ENCODE data around the gene CLDN18.

CLDN18 gene

DNA sequence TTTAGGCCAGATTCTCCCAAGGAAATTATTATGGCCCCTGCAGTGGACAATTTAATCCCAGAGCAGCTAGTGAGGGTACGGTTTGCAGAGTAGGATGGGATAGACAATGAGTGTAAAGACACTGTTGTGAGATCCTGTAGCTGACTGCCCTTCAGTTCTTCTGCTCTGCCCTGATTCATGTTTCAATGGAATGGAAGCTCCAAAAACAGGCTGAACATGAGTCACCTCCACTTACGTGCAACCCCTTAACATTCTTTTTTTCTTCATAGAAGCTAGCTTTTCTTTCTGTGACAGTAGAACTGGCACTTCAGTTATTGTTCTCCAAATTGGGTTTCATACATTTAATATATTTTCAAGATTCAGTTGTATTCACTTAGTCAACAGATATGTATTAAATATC, 32.1 kb downstream of the CLDN18 start:
- H3K36me3 ChIP-seq (ENCODE audit: control insufficient read depth in 1 of 2, insufficient read depth in 2 of 2, low read length in 2 of 2): no peaks in the 10 kb centered on the region
- H3K27me3 ChIP-seq (ENCODE audit: control insufficient read depth in 1 of 2, insufficient read depth in 2 of 2, low read length in 2 of 2): no peaks in the 10 kb centered on the region
- no peak overlapping the region for H3K27ac ChIP-seq (ENCODE audit: low read depth, low read length)
- no peaks in the 10 kb centered on the region for H3K4me1 ChIP-seq (ENCODE audit: control insufficient read depth in 1 of 2, insufficient read depth in 2 of 2, low read length in 2 of 2)
- no peak overlapping the region for H3K9ac ChIP-seq (ENCODE audit: low read depth in 1 of 2, low read length in 2 of 2)
- no peak overlapping the region for H3K4me3 ChIP-seq (ENCODE audit: low read depth in 1 of 2, low read length in 2 of 2)
- H3K9me3 ChIP-seq (ENCODE audit: control insufficient read depth in 1 of 2, low read length in 2 of 2): no peaks in the 10 kb centered on the region

- Histone ChIP-seq H3K27me3 (ENCODE audit: control insufficient read depth in 1 of 2, insufficient read depth in 2 of 2, low read length in 2 of 2) (no peaks in the 10 kb centered on the region), H3K36me3 (ENCODE audit: control insufficient read depth in 1 of 2, insufficient read depth in 2 of 2, low read length in 2 of 2) (no peaks in the 10 kb centered on the region), H3K9ac (ENCODE audit: low read depth in 1 of 2, low read length in 2 of 2) (no peak overlapping the region), H3K4me1 (ENCODE audit: control insufficient read depth in 1 of 2, insufficient read depth in 2 of 2, low read length in 2 of 2) (no peaks in the 10 kb centered on the region), H3K4me3 (ENCODE audit: low read depth in 1 of 2, low read length in 2 of 2) (no peak overlapping the region), H3K27ac (ENCODE audit: low read depth, low read length) (no peak overlapping the region), H3K9me3 (ENCODE audit: control insufficient read depth in 1 of 2, low read length in 2 of 2) (no peaks in the 10 kb centered on the region)
Observed at GRCh38 chr3:138043266-138044029, 33.5 kb downstream of the CLDN18 start.

DNA sequence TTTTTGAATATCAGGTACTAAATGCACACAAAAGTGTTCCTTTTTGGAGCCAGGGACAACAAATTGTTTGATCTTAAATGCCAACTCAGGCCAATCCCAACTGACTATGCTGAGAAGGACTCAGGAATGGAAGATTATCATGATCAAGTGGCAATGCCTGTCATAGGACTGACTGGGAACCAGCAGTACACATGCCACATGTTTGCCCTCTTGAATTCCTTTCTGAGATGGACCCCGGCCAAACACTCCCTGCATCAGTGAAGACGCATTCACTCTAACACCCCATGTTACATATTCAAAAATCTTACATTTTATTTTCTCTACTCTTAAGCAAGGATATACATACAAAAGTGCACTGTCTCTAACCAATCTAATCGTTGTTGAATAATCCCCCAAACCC, 36.1 kb downstream of the CLDN18 start:
- Histone ChIP-seq H3K27ac (ENCODE audit: low read depth, low read length) (no peak overlapping the region), H3K9ac (ENCODE audit: low read depth in 1 of 2, low read length in 2 of 2) (no peak overlapping the region), H3K4me3 (ENCODE audit: low read depth in 1 of 2, low read length in 2 of 2) (no peak overlapping the region), H3K27me3 (ENCODE audit: control insufficient read depth in 1 of 2, insufficient read depth in 2 of 2, low read length in 2 of 2) (no peaks in the 10 kb centered on the region), H3K36me3 (ENCODE audit: control insufficient read depth in 1 of 2, insufficient read depth in 2 of 2, low read length in 2 of 2) (no peaks in the 10 kb centered on the region), H3K4me1 (ENCODE audit: control insufficient read depth in 1 of 2, insufficient read depth in 2 of 2, low read length in 2 of 2) (no peaks in the 10 kb centered on the region), H3K9me3 (ENCODE audit: control insufficient read depth in 1 of 2, low read length in 2 of 2) (no peaks in the 10 kb centered on the region)

DNA sequence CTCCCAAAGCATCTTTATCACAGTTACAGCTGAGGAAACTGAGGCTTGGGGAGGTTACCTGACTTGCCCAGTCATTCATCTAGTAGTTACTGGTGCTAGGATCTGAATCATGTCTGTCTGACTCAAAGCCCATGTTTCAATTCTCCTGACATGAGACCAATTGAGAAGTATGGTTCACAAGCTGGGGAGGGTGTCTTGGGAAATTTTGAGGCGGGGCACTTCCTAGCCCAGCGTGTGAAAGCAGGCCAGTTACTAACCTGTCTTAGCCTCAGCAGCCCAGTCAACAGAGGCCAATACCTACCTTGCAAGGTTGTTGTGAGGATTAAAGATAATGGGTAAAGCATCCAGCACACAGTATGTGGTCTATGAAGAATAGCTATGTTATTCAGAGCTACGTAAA, 37.0 kb downstream of the CLDN18 start:
- H3K36me3 ChIP-seq (ENCODE audit: control insufficient read depth in 1 of 2, insufficient read depth in 2 of 2, low read length in 2 of 2): no peaks in the 10 kb centered on the region
- H3K4me3 ChIP-seq (ENCODE audit: low read depth in 1 of 2, low read length in 2 of 2): no peak overlapping the region
- H3K9ac ChIP-seq (ENCODE audit: low read depth in 1 of 2, low read length in 2 of 2): no peak overlapping the region
- H3K27me3 ChIP-seq (ENCODE audit: control insufficient read depth in 1 of 2, insufficient read depth in 2 of 2, low read length in 2 of 2): no peaks in the 10 kb centered on the region
- H3K4me1 ChIP-seq (ENCODE audit: control insufficient read depth in 1 of 2, insufficient read depth in 2 of 2, low read length in 2 of 2): no peaks in the 10 kb centered on the region
- H3K9me3 ChIP-seq (ENCODE audit: control insufficient read depth in 1 of 2, low read length in 2 of 2): no peaks in the 10 kb centered on the region
- no peak overlapping the region for H3K27ac ChIP-seq (ENCODE audit: low read depth, low read length)

DNA sequence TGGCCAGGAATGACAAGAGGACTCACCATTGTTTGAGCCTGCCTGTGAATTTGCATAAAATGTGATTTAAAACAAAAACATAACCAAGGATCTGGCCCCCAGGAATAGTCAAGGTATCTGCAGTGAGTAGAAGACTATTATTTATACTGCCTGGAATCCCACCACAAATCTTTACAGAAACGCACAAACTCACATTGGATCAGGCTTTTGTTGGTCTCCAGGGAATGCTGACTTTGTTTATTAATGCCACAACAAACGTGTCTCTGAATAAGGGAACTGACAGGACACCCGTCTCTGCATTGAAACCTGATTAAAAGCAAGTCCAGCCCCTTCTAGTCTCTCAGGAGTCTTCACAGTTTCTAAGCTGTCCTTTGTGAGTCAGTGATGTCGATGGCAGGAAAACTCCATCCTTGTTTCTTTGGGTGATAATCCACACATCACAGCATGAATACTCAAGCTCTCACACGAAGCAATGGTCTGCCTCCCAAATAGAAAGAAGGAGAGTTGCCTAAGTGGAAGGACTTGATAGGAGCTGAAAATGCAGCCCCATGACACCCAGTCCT, 37.7 kb downstream of the CLDN18 start:
- Histone ChIP-seq H3K4me3 (ENCODE audit: low read depth in 1 of 2, low read length in 2 of 2) (no peak overlapping the region), H3K27me3 (ENCODE audit: control insufficient read depth in 1 of 2, insufficient read depth in 2 of 2, low read length in 2 of 2) (no peaks in the 10 kb centered on the region), H3K9ac (ENCODE audit: low read depth in 1 of 2, low read length in 2 of 2) (no peak overlapping the region), H3K4me1 (ENCODE audit: control insufficient read depth in 1 of 2, insufficient read depth in 2 of 2, low read length in 2 of 2) (no peaks in the 10 kb centered on the region), H3K9me3 (ENCODE audit: control insufficient read depth in 1 of 2, low read length in 2 of 2) (no peaks in the 10 kb centered on the region), H3K27ac (ENCODE audit: low read depth, low read length) (no peak overlapping the region), H3K36me3 (ENCODE audit: control insufficient read depth in 1 of 2, insufficient read depth in 2 of 2, low read length in 2 of 2) (no peaks in the 10 kb centered on the region)

DNA sequence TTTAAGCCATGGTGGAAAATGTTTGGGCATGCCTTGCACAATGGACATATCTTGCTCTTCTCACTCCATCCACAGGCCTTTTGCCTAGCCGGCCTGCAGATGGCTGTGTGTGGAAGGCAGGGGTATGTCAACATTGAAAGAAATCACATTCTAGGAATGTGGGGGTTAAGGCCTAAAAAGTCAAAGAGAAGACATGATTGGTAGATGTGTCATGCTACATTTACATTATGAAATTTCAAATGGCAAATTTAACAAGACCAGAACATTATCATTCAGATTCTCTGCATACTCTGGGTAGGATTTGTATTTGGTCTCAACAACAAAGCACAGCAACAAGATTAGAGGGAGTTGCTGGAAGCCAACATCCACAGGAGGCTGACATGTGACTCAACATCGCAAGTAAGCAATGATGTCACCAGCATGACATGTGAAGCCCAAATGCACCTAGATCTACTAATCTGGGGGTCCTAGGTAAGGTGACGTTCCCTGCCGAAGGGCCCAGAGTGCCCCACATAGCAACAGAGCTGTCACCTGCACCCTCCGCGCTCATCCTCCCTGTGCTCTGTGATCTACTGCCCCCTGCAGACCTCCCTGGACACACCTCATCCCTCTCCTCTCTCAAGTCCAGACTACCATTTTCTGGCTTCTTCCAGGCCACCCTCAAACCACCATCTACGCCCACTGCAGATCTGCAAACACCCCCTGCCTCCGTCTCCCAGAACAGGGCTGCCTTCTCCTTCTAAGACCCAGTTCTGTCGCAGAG, 39.4 kb downstream of the CLDN18 start:
- Histone ChIP-seq H3K36me3 (ENCODE audit: control insufficient read depth in 1 of 2, insufficient read depth in 2 of 2, low read length in 2 of 2) (no peaks in the 10 kb centered on the region), H3K4me1 (ENCODE audit: control insufficient read depth in 1 of 2, insufficient read depth in 2 of 2, low read length in 2 of 2) (no peaks in the 10 kb centered on the region), H3K9ac (ENCODE audit: low read depth in 1 of 2, low read length in 2 of 2) (no peak overlapping the region), H3K4me3 (ENCODE audit: low read depth in 1 of 2, low read length in 2 of 2) (no peak overlapping the region), H3K9me3 (ENCODE audit: control insufficient read depth in 1 of 2, low read length in 2 of 2) (no peaks in the 10 kb centered on the region), H3K27me3 (ENCODE audit: control insufficient read depth in 1 of 2, insufficient read depth in 2 of 2, low read length in 2 of 2) (no peaks in the 10 kb centered on the region), H3K27ac (ENCODE audit: low read depth, low read length) (no peak overlapping the region)

GRCh38 chr3:138051947-138052802, 42.2 kb downstream of the CLDN18 start:
- Histone ChIP-seq H3K36me3 (ENCODE audit: control insufficient read depth in 1 of 2, insufficient read depth in 2 of 2, low read length in 2 of 2) (no peaks in the 10 kb centered on the region), H3K4me3 (ENCODE audit: low read depth in 1 of 2, low read length in 2 of 2) (no peak overlapping the region), H3K4me1 (ENCODE audit: control insufficient read depth in 1 of 2, insufficient read depth in 2 of 2, low read length in 2 of 2) (no peaks in the 10 kb centered on the region), H3K9ac (ENCODE audit: low read depth in 1 of 2, low read length in 2 of 2) (no peak overlapping the region), H3K27me3 (ENCODE audit: control insufficient read depth in 1 of 2, insufficient read depth in 2 of 2, low read length in 2 of 2) (no peaks in the 10 kb centered on the region), H3K27ac (ENCODE audit: low read depth, low read length) (no peak overlapping the region), H3K9me3 (ENCODE audit: control insufficient read depth in 1 of 2, low read length in 2 of 2) (no peaks in the 10 kb centered on the region)

DNA sequence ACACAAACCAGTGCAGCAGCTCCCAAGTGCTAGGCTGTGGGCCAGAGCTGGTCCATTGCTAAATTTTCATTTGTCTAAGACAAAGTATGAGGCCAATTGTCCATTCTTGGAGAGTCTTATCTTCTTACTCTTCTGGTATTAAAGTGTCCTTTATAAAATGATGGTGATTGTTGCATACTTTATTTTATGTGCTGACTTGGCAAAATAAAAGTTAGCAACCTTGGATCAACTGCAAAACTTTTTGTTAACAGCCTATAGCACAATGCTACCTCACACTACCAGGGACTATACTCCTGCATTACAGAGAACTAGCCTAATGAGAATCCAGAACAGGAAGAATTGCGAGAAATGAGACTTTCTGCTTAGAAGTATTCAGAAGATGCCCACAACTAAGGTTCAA, 44.1 kb downstream of the CLDN18 start:
- Histone ChIP-seq H3K9ac (ENCODE audit: low read depth in 1 of 2, low read length in 2 of 2) (no peak overlapping the region), H3K36me3 (ENCODE audit: control insufficient read depth in 1 of 2, insufficient read depth in 2 of 2, low read length in 2 of 2) (no peaks in the 10 kb centered on the region), H3K27ac (ENCODE audit: low read depth, low read length) (no peak overlapping the region), H3K9me3 (ENCODE audit: control insufficient read depth in 1 of 2, low read length in 2 of 2) (no peaks in the 10 kb centered on the region), H3K27me3 (ENCODE audit: control insufficient read depth in 1 of 2, insufficient read depth in 2 of 2, low read length in 2 of 2) (no peaks in the 10 kb centered on the region), H3K4me1 (ENCODE audit: control insufficient read depth in 1 of 2, insufficient read depth in 2 of 2, low read length in 2 of 2) (no peaks in the 10 kb centered on the region), H3K4me3 (ENCODE audit: low read depth in 1 of 2, low read length in 2 of 2) (no peak overlapping the region)

DNA sequence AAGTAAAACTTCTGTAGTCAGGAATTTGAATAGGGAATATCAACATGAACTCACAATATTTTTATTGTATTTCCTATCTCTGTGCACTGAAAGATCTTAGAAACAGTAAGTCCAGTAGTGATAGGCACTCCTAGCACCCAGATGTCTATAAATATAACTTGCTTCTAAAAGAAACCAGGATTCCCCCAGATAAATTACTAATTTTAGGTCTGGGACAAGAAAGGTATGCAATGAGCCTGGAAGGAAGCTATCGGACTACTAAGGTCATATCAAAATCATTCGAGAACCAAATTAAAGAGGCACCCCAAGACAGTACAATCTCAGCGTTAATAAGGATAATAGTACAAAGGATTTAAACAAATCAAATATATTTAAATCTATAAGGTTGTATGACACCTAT, 47.4 kb downstream of the CLDN18 start:
- Histone ChIP-seq H3K27me3 (ENCODE audit: control insufficient read depth in 1 of 2, insufficient read depth in 2 of 2, low read length in 2 of 2) (no peaks in the 10 kb centered on the region), H3K4me1 (ENCODE audit: control insufficient read depth in 1 of 2, insufficient read depth in 2 of 2, low read length in 2 of 2) (no peaks in the 10 kb centered on the region), H3K9me3 (ENCODE audit: control insufficient read depth in 1 of 2, low read length in 2 of 2) (no peaks in the 10 kb centered on the region), H3K36me3 (ENCODE audit: control insufficient read depth in 1 of 2, insufficient read depth in 2 of 2, low read length in 2 of 2) (no peaks in the 10 kb centered on the region), H3K27ac (ENCODE audit: low read depth, low read length) (no peak overlapping the region), H3K4me3 (ENCODE audit: low read depth in 1 of 2, low read length in 2 of 2) (no peak overlapping the region), H3K9ac (ENCODE audit: low read depth in 1 of 2, low read length in 2 of 2) (no peak overlapping the region)

DNA sequence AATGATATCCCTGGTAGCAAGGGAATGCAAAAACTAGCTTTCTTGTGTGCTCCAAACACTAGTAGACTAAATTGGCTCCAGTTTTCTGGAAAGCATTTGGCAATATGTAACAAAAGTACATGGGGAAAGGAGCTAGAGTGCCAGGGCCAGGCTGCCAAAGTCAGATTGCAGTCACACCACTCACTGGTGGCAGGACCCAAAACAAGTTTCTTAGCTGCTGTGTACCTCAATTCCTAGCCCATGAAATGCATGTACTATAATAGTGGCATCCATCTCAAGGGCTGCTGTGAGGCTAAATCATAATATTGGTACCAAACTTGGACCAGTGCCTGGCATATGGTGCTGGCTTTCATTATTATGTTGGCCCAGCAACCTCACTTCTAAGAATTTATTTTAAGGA, 49.3 kb downstream of the CLDN18 start:
- H3K4me1 ChIP-seq (ENCODE audit: control insufficient read depth in 1 of 2, insufficient read depth in 2 of 2, low read length in 2 of 2): no peaks in the 10 kb centered on the region
- no peaks in the 10 kb centered on the region for H3K27me3 ChIP-seq (ENCODE audit: control insufficient read depth in 1 of 2, insufficient read depth in 2 of 2, low read length in 2 of 2)
- no peaks in the 10 kb centered on the region for H3K36me3 ChIP-seq (ENCODE audit: control insufficient read depth in 1 of 2, insufficient read depth in 2 of 2, low read length in 2 of 2)
- H3K9ac ChIP-seq (ENCODE audit: low read depth in 1 of 2, low read length in 2 of 2): no peak overlapping the region
- no peaks in the 10 kb centered on the region for H3K9me3 ChIP-seq (ENCODE audit: control insufficient read depth in 1 of 2, low read length in 2 of 2)
- H3K27ac ChIP-seq (ENCODE audit: low read depth, low read length): no peak overlapping the region
- no peak overlapping the region for H3K4me3 ChIP-seq (ENCODE audit: low read depth in 1 of 2, low read length in 2 of 2)

All from duodenal mucosa (tissue), 2 donors.